Measurements from ENCODE around the gene CNPY1.

- TF ChIP-seq CTCF (IDR thresholded peaks at IDR 0.05) (no peak), EZH2 (IDR thresholded peaks at IDR 0.05; ENCODE audit: borderline replicate concordance, insufficient read depth, low read depth, low read length, poor library complexity, severe bottlenecking) (no peak)
Observed at GRCh38 chr7:155574556-155575290, 28.4 kb upstream of the CNPY1 start.
